Measurements from ENCODE around the gene ADD2.

- TF ChIP-seq CTCF (IDR thresholded peaks at IDR 0.05) (no peak), POLR2A (IDR thresholded peaks at IDR 0.05) (no peak)
Observed at GRCh38 chr2:70720124-70720523, 47.9 kb downstream of the ADD2 start.
